HepG2 (cell line): ENCODE data around the gene CGB8.

Source experiments
- HDAC2 ChIP-seq: sonication (generic); formaldehyde crosslinking; IDR thresholded peaks from 2 replicates; pipeline ENCODE4 v1.4.0; 2020; ENCODE audit warnings: missing genetic modification reagents
- IRF2 ChIP-seq: IDR thresholded peaks from 2 replicates; pipeline ENCODE4 v1.6.1; 2018; ENCODE audit warnings: missing genetic modification reagents, missing compliant biosample characterization
- JUND ChIP-seq: sonication (generic); formaldehyde crosslinking; IDR thresholded peaks from 2 replicates; pipeline ENCODE4 v1.8.0; 2022; ENCODE audit warnings: mild to moderate bottlenecking, missing genetic modification reagents
- NR3C1 ChIP-seq: sonication (generic); formaldehyde crosslinking; IDR thresholded peaks from 2 replicates; pipeline ENCODE4 v1.4.0; 2020; ENCODE audit warnings: missing genetic modification reagents
- PCBP2 ChIP-seq: fragments of 200-400 bp; formaldehyde crosslinking; optimal IDR thresholded peaks from 2 replicates; pipeline ENCODE3; 2018; ENCODE audit warnings: low read length, low read depth; ENCODE audit not compliant: poor library complexity, severe bottlenecking
- TEAD3 ChIP-seq: optimal IDR thresholded peaks from 2 replicates; pipeline ENCODE3; 2016; ENCODE audit warnings: borderline replicate concordance
- ZNF816 ChIP-seq: sonication (generic); formaldehyde crosslinking; IDR thresholded peaks from 2 replicates; pipeline ENCODE4 v1.8.0; 2022; ENCODE audit warnings: missing genetic modification reagents, mild to moderate bottlenecking, borderline replicate concordance
- TF ChIP-seq, protein P1 (sequence below): IDR thresholded peaks from 2 replicates; pipeline ENCODE4 v1.6.1; 2016; ENCODE audit warnings: low read depth, missing genetic modification reagents, missing compliant biosample characterization
- TF ChIP-seq, protein P2 (sequence below): sonication (generic); formaldehyde crosslinking; IDR thresholded peaks from 2 replicates; pipeline ENCODE4 v1.5.0; 2020; ENCODE audit warnings: mild to moderate bottlenecking, missing genetic modification reagents, moderate library complexity
- TF ChIP-seq, protein P3 (sequence below), 2 experiments: sonication (generic) in 1 of 2; formaldehyde crosslinking in 1 of 2; IDR thresholded peaks; 2 replicates each; pipeline versions ENCODE4 v1.4.0 to v1.6.1; 2016 to 2020; ENCODE audit warnings: borderline replicate concordance in 1 of 2, low read depth in 1 of 2, mild to moderate bottlenecking in 1 of 2, missing genetic modification reagents in 1 of 2
- TF ChIP-seq, protein P4 (sequence below), 2 experiments: IDR thresholded peaks; 2 replicates each; pipeline ENCODE4 v1.6.1; 2011 to 2012; ENCODE audit warnings: low read length in 2 of 2, borderline replicate concordance in 1 of 2, low read depth in 1 of 2, mild to moderate bottlenecking in 1 of 2, moderate library complexity in 1 of 2
- TF ChIP-seq, protein P5 (sequence below): sonication (generic); formaldehyde crosslinking; IDR thresholded peaks from 2 replicates; pipeline ENCODE4 v1.4.0; 2020; ENCODE audit warnings: mild to moderate bottlenecking, missing genetic modification reagents

DNA sequence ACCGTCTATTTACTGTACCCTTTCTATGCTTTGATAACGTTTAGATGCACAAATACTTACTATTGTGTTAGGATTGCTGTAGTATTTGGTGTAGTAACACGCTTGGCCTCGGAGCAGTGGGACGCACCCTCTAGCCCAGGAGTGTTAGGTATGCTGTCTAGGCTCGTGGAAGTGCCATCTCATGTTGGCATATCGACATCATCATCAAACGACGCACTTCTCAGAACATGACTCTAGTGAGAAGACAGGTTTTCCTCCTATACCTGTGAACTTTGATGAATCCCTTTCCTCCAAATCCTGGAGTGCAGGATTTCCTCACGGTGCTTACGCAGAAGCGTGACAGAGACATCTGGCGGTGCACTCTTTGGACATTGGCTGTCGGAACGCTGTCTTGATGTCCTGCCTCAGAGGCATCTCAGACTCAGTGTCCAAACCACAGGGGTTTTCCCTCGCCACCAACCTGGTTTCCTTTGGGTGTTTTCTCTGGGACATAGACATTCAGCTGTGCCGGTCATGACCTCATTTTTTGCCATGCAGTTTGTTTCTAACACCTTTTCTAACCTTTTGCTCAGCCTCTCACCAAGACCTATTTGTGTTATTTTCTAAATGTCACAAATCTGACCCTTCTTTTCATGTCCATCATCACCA, 42.6 kb upstream of the CGB8 start:
- TF ChIP-seq HDAC2: no peak
- no peak for TF ChIP-seq TEAD3 (CRISPR knock-in tag)
- no peak for TF ChIP-seq IRF2
- no peak for TF ChIP-seq NR3C1
- TF ChIP-seq, protein P1, sequence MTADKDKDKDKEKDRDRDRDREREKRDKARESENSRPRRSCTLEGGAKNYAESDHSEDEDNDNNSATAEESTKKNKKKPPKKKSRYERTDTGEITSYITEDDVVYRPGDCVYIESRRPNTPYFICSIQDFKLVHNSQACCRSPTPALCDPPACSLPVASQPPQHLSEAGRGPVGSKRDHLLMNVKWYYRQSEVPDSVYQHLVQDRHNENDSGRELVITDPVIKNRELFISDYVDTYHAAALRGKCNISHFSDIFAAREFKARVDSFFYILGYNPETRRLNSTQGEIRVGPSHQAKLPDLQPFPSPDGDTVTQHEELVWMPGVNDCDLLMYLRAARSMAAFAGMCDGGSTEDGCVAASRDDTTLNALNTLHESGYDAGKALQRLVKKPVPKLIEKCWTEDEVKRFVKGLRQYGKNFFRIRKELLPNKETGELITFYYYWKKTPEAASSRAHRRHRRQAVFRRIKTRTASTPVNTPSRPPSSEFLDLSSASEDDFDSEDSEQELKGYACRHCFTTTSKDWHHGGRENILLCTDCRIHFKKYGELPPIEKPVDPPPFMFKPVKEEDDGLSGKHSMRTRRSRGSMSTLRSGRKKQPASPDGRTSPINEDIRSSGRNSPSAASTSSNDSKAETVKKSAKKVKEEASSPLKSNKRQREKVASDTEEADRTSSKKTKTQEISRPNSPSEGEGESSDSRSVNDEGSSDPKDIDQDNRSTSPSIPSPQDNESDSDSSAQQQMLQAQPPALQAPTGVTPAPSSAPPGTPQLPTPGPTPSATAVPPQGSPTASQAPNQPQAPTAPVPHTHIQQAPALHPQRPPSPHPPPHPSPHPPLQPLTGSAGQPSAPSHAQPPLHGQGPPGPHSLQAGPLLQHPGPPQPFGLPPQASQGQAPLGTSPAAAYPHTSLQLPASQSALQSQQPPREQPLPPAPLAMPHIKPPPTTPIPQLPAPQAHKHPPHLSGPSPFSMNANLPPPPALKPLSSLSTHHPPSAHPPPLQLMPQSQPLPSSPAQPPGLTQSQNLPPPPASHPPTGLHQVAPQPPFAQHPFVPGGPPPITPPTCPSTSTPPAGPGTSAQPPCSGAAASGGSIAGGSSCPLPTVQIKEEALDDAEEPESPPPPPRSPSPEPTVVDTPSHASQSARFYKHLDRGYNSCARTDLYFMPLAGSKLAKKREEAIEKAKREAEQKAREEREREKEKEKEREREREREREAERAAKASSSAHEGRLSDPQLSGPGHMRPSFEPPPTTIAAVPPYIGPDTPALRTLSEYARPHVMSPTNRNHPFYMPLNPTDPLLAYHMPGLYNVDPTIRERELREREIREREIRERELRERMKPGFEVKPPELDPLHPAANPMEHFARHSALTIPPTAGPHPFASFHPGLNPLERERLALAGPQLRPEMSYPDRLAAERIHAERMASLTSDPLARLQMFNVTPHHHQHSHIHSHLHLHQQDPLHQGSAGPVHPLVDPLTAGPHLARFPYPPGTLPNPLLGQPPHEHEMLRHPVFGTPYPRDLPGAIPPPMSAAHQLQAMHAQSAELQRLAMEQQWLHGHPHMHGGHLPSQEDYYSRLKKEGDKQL (CRISPR knock-in tag): no peak
- TF ChIP-seq, protein P2, sequence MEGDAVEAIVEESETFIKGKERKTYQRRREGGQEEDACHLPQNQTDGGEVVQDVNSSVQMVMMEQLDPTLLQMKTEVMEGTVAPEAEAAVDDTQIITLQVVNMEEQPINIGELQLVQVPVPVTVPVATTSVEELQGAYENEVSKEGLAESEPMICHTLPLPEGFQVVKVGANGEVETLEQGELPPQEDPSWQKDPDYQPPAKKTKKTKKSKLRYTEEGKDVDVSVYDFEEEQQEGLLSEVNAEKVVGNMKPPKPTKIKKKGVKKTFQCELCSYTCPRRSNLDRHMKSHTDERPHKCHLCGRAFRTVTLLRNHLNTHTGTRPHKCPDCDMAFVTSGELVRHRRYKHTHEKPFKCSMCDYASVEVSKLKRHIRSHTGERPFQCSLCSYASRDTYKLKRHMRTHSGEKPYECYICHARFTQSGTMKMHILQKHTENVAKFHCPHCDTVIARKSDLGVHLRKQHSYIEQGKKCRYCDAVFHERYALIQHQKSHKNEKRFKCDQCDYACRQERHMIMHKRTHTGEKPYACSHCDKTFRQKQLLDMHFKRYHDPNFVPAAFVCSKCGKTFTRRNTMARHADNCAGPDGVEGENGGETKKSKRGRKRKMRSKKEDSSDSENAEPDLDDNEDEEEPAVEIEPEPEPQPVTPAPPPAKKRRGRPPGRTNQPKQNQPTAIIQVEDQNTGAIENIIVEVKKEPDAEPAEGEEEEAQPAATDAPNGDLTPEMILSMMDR (CRISPR knock-in tag): no peak
- no peak for TF ChIP-seq JUND (CRISPR knock-in tag)
- TF ChIP-seq, protein P3, sequence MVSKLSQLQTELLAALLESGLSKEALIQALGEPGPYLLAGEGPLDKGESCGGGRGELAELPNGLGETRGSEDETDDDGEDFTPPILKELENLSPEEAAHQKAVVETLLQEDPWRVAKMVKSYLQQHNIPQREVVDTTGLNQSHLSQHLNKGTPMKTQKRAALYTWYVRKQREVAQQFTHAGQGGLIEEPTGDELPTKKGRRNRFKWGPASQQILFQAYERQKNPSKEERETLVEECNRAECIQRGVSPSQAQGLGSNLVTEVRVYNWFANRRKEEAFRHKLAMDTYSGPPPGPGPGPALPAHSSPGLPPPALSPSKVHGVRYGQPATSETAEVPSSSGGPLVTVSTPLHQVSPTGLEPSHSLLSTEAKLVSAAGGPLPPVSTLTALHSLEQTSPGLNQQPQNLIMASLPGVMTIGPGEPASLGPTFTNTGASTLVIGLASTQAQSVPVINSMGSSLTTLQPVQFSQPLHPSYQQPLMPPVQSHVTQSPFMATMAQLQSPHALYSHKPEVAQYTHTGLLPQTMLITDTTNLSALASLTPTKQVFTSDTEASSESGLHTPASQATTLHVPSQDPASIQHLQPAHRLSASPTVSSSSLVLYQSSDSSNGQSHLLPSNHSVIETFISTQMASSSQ (IDR thresholded peaks at IDR 0.05; ENCODE audit: low read depth): no peak
- TF ChIP-seq, protein P3 (CRISPR knock-in tag; IDR thresholded peaks at IDR 0.05; ENCODE audit: borderline replicate concordance): no peak
- no peak for TF ChIP-seq ZNF816
- TF ChIP-seq PCBP2: no peak
- TF ChIP-seq, protein P4, sequence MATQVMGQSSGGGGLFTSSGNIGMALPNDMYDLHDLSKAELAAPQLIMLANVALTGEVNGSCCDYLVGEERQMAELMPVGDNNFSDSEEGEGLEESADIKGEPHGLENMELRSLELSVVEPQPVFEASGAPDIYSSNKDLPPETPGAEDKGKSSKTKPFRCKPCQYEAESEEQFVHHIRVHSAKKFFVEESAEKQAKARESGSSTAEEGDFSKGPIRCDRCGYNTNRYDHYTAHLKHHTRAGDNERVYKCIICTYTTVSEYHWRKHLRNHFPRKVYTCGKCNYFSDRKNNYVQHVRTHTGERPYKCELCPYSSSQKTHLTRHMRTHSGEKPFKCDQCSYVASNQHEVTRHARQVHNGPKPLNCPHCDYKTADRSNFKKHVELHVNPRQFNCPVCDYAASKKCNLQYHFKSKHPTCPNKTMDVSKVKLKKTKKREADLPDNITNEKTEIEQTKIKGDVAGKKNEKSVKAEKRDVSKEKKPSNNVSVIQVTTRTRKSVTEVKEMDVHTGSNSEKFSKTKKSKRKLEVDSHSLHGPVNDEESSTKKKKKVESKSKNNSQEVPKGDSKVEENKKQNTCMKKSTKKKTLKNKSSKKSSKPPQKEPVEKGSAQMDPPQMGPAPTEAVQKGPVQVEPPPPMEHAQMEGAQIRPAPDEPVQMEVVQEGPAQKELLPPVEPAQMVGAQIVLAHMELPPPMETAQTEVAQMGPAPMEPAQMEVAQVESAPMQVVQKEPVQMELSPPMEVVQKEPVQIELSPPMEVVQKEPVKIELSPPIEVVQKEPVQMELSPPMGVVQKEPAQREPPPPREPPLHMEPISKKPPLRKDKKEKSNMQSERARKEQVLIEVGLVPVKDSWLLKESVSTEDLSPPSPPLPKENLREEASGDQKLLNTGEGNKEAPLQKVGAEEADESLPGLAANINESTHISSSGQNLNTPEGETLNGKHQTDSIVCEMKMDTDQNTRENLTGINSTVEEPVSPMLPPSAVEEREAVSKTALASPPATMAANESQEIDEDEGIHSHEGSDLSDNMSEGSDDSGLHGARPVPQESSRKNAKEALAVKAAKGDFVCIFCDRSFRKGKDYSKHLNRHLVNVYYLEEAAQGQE (IDR thresholded peaks at IDR 0.05; ENCODE audit: borderline replicate concordance in 1 of 2, low read depth in 1 of 2, low read length in 2 of 2): no peak
- TF ChIP-seq, protein P5, sequence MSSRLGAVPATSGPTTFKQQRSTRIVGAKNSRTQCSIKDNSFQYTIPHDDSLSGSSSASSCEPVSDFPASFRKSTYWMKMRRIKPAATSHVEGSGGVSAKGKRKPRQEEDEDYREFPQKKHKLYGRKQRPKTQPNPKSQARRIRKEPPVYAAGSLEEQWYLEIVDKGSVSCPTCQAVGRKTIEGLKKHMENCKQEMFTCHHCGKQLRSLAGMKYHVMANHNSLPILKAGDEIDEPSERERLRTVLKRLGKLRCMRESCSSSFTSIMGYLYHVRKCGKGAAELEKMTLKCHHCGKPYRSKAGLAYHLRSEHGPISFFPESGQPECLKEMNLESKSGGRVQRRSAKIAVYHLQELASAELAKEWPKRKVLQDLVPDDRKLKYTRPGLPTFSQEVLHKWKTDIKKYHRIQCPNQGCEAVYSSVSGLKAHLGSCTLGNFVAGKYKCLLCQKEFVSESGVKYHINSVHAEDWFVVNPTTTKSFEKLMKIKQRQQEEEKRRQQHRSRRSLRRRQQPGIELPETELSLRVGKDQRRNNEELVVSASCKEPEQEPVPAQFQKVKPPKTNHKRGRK (CRISPR knock-in tag): no peak
